ENCODE data around the gene SH3RF3.

DNA sequence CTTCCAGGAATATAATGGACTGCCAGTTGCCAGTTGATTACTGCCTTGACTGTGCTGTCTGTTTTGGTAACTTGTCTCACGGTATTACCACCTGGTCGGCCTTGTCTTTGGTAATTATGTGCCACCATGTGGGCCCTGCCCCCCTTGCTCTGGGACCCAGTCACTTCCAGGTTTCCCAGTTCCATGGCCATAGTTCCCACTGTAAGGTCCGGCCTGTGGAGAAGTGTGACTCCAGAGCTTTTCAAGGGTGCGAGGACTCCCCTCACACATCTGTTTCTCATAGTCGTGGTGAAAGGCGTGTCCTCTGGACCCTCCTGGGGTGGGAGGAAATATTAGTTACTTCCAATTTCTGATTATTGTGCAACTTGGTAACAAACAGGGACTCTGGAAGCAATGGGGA lies 334.2 kb downstream of the SH3RF3 start:
- TF ChIP-seq, protein P1, sequence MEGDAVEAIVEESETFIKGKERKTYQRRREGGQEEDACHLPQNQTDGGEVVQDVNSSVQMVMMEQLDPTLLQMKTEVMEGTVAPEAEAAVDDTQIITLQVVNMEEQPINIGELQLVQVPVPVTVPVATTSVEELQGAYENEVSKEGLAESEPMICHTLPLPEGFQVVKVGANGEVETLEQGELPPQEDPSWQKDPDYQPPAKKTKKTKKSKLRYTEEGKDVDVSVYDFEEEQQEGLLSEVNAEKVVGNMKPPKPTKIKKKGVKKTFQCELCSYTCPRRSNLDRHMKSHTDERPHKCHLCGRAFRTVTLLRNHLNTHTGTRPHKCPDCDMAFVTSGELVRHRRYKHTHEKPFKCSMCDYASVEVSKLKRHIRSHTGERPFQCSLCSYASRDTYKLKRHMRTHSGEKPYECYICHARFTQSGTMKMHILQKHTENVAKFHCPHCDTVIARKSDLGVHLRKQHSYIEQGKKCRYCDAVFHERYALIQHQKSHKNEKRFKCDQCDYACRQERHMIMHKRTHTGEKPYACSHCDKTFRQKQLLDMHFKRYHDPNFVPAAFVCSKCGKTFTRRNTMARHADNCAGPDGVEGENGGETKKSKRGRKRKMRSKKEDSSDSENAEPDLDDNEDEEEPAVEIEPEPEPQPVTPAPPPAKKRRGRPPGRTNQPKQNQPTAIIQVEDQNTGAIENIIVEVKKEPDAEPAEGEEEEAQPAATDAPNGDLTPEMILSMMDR (IDR thresholded peaks at IDR 0.05 in 2 of 3, conservative IDR thresholded peaks at IDR 0.05 in 1 of 3; ENCODE audit: borderline replicate concordance in 1 of 3, insufficient read depth in 1 of 3, low read depth in 2 of 3, low read length in 2 of 3): no peak
- TF ChIP-seq, protein P2, sequence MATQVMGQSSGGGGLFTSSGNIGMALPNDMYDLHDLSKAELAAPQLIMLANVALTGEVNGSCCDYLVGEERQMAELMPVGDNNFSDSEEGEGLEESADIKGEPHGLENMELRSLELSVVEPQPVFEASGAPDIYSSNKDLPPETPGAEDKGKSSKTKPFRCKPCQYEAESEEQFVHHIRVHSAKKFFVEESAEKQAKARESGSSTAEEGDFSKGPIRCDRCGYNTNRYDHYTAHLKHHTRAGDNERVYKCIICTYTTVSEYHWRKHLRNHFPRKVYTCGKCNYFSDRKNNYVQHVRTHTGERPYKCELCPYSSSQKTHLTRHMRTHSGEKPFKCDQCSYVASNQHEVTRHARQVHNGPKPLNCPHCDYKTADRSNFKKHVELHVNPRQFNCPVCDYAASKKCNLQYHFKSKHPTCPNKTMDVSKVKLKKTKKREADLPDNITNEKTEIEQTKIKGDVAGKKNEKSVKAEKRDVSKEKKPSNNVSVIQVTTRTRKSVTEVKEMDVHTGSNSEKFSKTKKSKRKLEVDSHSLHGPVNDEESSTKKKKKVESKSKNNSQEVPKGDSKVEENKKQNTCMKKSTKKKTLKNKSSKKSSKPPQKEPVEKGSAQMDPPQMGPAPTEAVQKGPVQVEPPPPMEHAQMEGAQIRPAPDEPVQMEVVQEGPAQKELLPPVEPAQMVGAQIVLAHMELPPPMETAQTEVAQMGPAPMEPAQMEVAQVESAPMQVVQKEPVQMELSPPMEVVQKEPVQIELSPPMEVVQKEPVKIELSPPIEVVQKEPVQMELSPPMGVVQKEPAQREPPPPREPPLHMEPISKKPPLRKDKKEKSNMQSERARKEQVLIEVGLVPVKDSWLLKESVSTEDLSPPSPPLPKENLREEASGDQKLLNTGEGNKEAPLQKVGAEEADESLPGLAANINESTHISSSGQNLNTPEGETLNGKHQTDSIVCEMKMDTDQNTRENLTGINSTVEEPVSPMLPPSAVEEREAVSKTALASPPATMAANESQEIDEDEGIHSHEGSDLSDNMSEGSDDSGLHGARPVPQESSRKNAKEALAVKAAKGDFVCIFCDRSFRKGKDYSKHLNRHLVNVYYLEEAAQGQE (IDR thresholded peaks at IDR 0.05; ENCODE audit: low read depth): no peak
- no peak for TF ChIP-seq POLR2A (IDR thresholded peaks at IDR 0.05; ENCODE audit: borderline replicate concordance, extremely low read depth, insufficient read depth, insufficient read length)
- no peak for TF ChIP-seq CBX3 (IDR thresholded peaks at IDR 0.05; ENCODE audit: low read depth)
- TF ChIP-seq ELF1 (IDR thresholded peaks at IDR 0.05; ENCODE audit: borderline replicate concordance, low read depth): no peak
- no peak for TF ChIP-seq CEBPB (IDR thresholded peaks at IDR 0.05; ENCODE audit: low read depth)
- no peak for TF ChIP-seq RAD21 (IDR thresholded peaks at IDR 0.05; ENCODE audit: low read depth)
- TF ChIP-seq POLR2AphosphoS5 (IDR thresholded peaks at IDR 0.05; ENCODE audit: low read depth, low read length): no peak
- no peak for TF ChIP-seq SIN3A (IDR thresholded peaks at IDR 0.05; ENCODE audit: low read depth)

Data from HCT116 (cell line).